Esophagus (tissue), 2 donors: ENCODE measurements around the gene FAM222A. TPM values are rescaled to one million over a fixed set of nuclear protein-coding genes. Genes with fewer than 3 reads are reported as not detected.
"Not testable (repeated sequence)": the region's sequence is repeated elsewhere in the genome, so short reads cannot be mapped to it uniquely, and the experiment has no call there.

ENCODE experiments used
- H3K27ac ChIP-seq, 2 donors: one replicate each; pipeline ENCODE4 v1.5.1; 2013; ENCODE audit warnings: low read depth in 2 of 2, mild to moderate bottlenecking in 2 of 2, inconsistent platforms in 1 of 2, low read length in 1 of 2, moderate library complexity in 1 of 2
- H3K27me3 ChIP-seq, 2 donors: one replicate each; pipeline ENCODE4 v1.6.1; 2013; ENCODE audit warnings: low read length in 2 of 2, control low read depth in 1 of 2, mild to moderate bottlenecking in 1 of 2; ENCODE audit not compliant: insufficient read depth in 2 of 2, control insufficient read depth in 1 of 2
- H3K36me3 ChIP-seq, 2 donors: one replicate each; pipeline ENCODE4 v1.6.1; 2013; ENCODE audit warnings: low read length in 1 of 2; ENCODE audit not compliant: control insufficient read depth in 2 of 2, insufficient read depth in 2 of 2
- H3K4me1 ChIP-seq, 2 donors: one replicate each; pipeline ENCODE4 v1.6.1; 2013; ENCODE audit warnings: low read length in 1 of 2; ENCODE audit not compliant: control insufficient read depth in 2 of 2, insufficient read depth in 2 of 2
- H3K4me3 ChIP-seq, 2 donors: one replicate each; pipeline ENCODE4 v1.5.1; 2013; ENCODE audit warnings: low read length in 2 of 2, mild to moderate bottlenecking in 2 of 2, low read depth in 1 of 2, moderate library complexity in 1 of 2
- H3K9me3 ChIP-seq, 2 donors: one replicate each; pipeline ENCODE4 v1.6.1; 2013; ENCODE audit warnings: mild to moderate bottlenecking in 2 of 2, low read depth in 1 of 2, low read length in 1 of 2, moderate library complexity in 1 of 2; ENCODE audit not compliant: control insufficient read depth in 2 of 2, insufficient read depth in 1 of 2
- WGBS, 2 donors: extraction: QIAGEN DNeasy Blood & Tissue Kit; methylation state at CpG; one replicate each; pipeline ENCODE4 v1.1.7; 2013; 5-methylcytosine and 5-hydroxymethylcytosine counted together
- polyA plus RNA-seq, 2 donors: library from polyadenylated mRNA; stranded (reverse); fragments of 200-250 nt; gene quantifications; one replicate each; pipeline ENCODE4 v1.2.3, GENCODE V29; 2013
- donor health status: healthy with polysubstance abuse.
- donor health status: Bipolar disorder and iron deficiency.

FAM222A gene
- polyA plus RNA-seq, 2 donors = 3.2 to 3.9 TPM

DNA sequence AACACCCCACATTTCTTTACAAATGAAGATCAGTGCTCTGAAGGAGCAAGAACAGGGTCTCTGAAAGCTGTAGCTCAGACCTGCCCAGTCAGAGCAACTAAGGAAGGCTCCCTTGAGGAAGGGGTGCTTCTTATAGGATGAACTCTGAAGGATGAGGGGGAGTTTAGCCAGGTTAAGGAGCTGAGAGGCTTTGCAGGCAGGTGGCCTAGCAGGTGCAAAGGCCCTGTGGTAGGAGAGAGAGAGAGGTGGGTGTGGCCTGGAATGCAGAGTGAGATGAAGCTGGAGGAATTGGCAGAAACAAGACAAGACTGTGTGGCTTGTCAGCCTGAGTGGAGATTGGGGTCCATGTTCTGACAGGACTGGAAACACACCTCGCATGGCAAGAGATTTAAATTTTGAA is 20.5 kb upstream of the FAM222A start:
- Histone ChIP-seq H3K9me3 (no peaks in the 10 kb centered on the region), H3K27ac (no peak overlapping the region), H3K36me3 (no peaks in the 10 kb centered on the region), H3K27me3 (peaks cover 0 to 2% of the 10 kb centered on the region in 2 donors), H3K4me3 (no peak overlapping the region), H3K4me1 (no peaks in the 10 kb centered on the region)
- WGBS, 2 donors = 40 to 82% methylated on average over 1 of the region's 1 CpG

DNA sequence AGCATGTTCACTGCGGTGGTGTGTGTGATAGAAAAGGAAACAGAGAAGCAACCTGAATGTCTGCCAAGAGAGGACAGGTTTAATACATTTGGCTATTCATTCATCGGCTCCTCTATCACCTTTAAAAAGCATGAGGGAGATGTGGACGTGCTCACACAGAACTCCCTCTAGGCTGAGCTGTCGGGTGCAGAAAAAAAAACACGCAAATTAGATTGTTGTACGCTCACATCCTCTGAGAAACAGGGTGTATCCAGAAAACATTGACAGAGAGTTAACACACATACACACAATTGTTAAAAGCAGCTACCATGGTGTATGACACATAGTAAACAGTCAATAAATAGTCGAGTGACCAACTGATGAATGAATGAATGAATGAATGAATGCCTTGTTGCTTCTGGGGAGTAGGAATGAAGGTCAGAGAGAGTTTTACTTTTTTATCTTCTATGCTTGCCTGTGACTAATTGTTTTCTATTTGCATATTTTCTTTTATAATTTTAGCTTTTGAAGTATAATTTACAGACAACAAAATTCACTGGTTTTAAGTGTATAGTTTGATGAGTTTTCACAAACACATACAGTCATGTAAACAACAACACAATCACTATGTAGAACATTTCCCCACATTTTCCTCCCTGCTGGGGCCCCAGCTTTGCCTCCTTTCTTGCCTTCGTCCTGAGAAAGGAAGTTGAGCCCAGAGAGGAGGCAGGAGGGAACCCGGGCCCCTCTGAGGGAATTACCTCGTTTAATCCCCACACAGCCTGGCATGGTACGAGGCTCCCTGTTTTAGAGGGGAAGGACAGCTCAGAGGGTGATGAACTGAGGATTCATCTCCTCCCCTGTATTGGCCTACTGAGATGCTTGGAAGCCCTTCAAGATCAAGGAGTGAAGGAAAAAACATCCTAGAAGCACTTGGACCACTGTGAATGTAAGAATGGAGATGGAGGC is 19.7 kb upstream of the FAM222A start:
- no peaks in the 10 kb centered on the region for H3K4me1 ChIP-seq
- H3K27me3 ChIP-seq = peaks cover 0 to 2% of the 10 kb centered on the region in 2 donors
- H3K4me3 ChIP-seq = no peak overlapping the region
- H3K36me3 ChIP-seq = no peaks in the 10 kb centered on the region
- H3K9me3 ChIP-seq = no peaks in the 10 kb centered on the region
- WGBS, 2 donors = 35 to 40% methylated on average over 11 of the region's 11 CpGs
- H3K27ac ChIP-seq = no peak overlapping the region

DNA sequence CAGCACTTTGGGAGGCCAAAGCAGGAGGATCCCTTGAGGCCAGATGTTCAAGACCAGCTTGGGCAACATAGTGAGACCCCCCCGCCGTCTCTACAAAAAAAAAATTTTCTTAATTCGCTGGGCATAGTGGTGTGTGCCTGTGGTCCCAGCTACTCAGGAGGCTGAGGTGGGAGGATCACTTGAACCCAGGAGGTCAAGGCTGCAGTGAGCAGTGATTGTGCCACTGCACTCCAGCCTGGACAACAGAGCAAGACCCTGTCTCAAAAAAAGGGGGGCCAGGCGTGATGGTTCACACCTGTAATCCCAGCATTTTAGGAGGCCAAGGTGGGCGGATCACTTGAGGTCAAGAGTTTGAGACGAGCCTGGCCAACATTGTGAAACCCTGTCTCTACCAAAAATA is 19.0 kb upstream of the FAM222A start:
- H3K36me3 ChIP-seq, H3K27me3 ChIP-seq, H3K27ac ChIP-seq, H3K9me3 ChIP-seq, H3K4me3 ChIP-seq, H3K4me1 ChIP-seq: not testable (repeated sequence)
- WGBS, 2 donors = 80 to 85% methylated on average over 6 of the region's 6 CpGs

DNA sequence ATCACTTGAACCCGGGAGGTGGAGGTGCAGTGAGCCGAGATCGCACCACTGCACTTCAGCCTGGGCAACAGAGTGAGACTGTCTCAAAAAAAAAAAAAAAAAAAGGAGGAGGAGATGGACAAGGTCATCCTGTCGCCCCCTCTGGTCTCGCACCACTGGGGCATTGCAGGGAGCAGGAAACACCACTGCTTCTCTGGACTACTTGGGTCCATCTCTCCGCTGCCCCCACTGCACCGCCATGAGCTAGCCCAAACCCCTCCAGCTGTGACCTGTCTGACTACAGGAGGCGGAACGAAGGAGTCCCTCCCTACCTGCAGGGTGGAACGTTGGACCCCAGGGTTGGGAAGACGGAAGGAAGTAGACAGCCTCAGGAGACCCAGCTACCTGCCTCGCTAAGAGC is 18.2 kb upstream of the FAM222A start:
- Histone ChIP-seq H3K27ac (no peak overlapping the region), H3K4me1 (no peaks in the 10 kb centered on the region), H3K9me3 (no peaks in the 10 kb centered on the region), H3K36me3 (no peaks in the 10 kb centered on the region), H3K27me3 (peaks cover 0 to 2% of the 10 kb centered on the region in 2 donors), H3K4me3 (no peak overlapping the region)
- 71 to 76% methylated on average over 12 of the region's 12 CpGs for WGBS, 2 donors

DNA sequence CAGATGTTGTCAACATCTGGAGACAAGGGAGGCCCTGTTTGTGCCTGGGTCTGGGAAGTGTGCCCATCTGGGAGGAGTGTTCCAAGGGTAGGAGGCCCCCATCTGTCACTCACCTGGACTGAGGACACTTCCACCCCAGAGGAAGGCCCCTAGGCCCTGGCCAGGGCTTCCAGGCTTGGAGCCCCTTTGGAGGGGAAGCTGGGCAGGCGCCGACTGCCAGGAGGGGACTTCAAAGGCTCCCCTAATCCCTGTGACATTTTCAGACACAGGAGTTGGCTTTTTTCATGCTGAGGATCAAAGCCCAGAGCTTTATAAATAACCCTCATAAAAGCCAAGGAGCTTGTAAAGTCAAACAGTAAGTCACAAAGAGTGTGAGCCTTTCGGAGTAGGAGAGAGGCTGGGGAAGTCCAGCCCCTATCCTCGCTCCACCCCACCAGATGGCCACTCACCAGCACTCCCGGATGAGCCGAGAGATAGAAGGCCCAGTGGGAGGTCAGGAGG is 17.6 kb upstream of the FAM222A start:
- H3K27me3 ChIP-seq = peaks cover 0 to 2% of the 10 kb centered on the region in 2 donors
- H3K36me3 ChIP-seq = no peaks in the 10 kb centered on the region
- no peaks in the 10 kb centered on the region for H3K4me1 ChIP-seq
- no peaks in the 10 kb centered on the region for H3K9me3 ChIP-seq
- 29 to 34% methylated on average over 6 of the region's 6 CpGs for WGBS, 2 donors
- no peak overlapping the region for H3K4me3 ChIP-seq
- no peak overlapping the region for H3K27ac ChIP-seq

DNA sequence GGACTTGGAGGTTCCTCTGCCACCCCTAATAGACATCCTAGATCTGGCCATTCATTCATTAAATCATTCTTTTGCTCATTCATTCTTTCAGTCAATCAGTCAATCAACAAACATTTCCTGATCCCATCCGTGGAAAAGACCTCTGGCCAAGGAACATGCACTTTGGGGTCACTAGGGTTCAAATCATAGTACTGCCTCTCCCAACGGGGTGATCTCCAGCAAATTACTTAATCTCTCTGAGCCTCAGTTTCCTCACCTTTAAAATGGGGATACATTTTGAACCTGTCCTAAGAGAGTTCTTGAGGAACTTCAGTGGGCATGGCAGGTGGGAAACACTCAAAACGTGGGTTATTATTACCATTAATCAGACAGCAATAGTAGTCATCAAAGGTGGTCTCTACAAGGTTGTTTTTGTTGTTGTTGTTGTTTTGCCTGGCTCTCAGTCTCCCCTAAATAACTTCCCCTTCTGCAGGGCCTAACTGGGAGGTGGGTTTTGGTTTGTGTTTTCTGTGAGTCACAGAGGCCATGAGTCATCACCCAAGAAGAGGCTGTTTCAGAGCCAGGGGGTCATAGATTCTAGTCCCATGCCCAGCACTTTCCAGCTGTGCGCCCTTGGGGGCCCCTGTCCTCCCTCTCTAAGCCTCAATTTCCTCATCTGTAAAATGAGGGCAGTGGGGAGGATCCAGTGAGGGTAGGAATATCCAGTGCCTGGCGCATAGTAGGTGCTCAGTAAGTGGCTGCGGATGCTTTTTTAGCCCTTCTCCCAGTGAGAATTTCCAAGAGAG is 16.9 kb upstream of the FAM222A start:
- Histone ChIP-seq H3K27me3 (peaks cover 0 to 2% of the 10 kb centered on the region in 2 donors), H3K4me1 (no peaks in the 10 kb centered on the region), H3K9me3 (no peaks in the 10 kb centered on the region), H3K27ac (no peak overlapping the region), H3K36me3 (no peaks in the 10 kb centered on the region), H3K4me3 (no peak overlapping the region)
- 59 to 62% methylated on average over 6 of the region's 6 CpGs for WGBS, 2 donors

DNA sequence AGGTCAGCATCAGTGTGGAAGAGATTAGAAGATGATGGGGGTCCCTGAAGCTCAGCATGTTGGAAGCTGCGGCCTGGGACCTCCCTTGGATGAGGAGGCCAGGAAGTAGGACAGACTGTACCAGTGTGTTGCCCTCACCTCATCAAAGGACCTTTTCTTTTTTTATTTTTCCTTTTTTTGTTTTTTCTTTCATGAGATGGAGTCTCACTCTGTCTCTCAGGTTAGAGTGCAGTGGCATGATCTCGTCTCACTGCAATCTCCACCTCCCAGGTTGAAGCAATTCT is 16.4 kb upstream of the FAM222A start:
- no peaks in the 10 kb centered on the region for H3K4me1 ChIP-seq
- WGBS, 2 donors = 77 to 95% methylated on average over 2 of the region's 2 CpGs
- H3K27me3 ChIP-seq = peaks cover 0 to 2% of the 10 kb centered on the region in 2 donors
- no peaks in the 10 kb centered on the region for H3K36me3 ChIP-seq
- no peak overlapping the region for H3K27ac ChIP-seq
- no peaks in the 10 kb centered on the region for H3K9me3 ChIP-seq
- H3K4me3 ChIP-seq = no peak overlapping the region

DNA sequence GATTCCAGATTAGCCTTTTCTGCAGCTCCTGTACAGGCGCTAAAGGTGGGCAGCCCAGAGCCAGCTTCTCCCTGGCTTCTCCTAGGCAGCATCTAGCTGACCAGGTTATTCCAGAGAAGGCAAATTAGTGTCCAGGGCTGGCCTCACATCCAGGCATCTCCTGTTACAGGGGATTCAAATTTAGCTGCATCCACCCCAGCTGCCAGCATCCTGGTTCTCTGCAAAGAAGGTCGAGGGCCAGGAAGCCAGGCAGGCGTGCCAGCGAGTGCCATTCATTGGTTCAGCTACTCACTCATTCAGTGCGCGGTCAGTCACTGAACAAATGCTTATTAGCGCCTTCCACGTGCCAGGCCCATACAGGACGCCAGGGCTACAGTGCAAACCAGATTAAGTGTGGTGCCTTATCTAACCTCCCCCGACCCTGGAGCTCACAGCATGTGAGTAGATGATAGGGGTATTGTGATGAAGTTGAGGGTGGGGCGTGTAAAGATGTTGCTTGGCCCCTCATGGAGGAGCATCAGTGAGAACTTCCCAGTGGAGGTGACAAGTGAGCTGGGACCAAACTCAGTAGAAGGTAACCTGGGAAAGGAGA is 15.7 kb upstream of the FAM222A start:
- Histone ChIP-seq H3K9me3 (no peaks in the 10 kb centered on the region), H3K27me3 (peaks cover 0 to 2% of the 10 kb centered on the region in 2 donors), H3K36me3 (no peaks in the 10 kb centered on the region), H3K4me3 (no peak overlapping the region), H3K4me1 (no peaks in the 10 kb centered on the region), H3K27ac (no peak overlapping the region)
- WGBS, 2 donors = 79 to 85% methylated on average over 11 of the region's 11 CpGs

DNA sequence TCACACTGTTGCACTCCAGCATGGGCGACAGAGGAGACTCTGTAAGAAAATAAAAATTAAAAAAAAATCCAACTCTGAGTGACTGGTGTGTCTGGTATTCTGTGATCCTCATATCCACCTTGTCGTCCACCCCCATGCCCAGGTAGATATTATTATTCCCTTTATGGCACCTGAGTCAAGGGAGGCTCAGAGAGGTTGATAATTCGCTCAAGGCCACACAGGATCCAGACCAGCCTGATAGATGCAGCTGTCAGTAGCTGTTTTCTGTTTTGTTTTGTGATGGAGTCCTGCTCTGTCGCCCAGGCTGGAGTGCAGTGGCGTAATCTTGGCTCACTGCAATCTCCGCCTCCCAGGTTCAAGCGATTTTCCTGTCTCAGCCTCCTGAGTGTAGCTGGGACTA is 14.8 kb upstream of the FAM222A start:
- no peaks in the 10 kb centered on the region for H3K27me3 ChIP-seq
- H3K4me1 ChIP-seq = no peaks in the 10 kb centered on the region
- no peak overlapping the region for H3K4me3 ChIP-seq
- WGBS, 2 donors = 92% methylated on average over 7 of the region's 7 CpGs
- H3K27ac ChIP-seq = no peak overlapping the region
- no peaks in the 10 kb centered on the region for H3K36me3 ChIP-seq
- no peaks in the 10 kb centered on the region for H3K9me3 ChIP-seq
